ENCODE results near the gene SLC38A6.

- TF ChIP-seq MIER2 (CRISPR knock-in tag; IDR thresholded peaks at IDR 0.05) (no peak), ARID2 (CRISPR knock-in tag; IDR thresholded peaks at IDR 0.05; ENCODE audit: borderline replicate concordance) (no peak), REXO4 (CRISPR knock-in tag; IDR thresholded peaks at IDR 0.05; ENCODE audit: borderline replicate concordance) (no peak), KLF11 (CRISPR knock-in tag; IDR thresholded peaks at IDR 0.05) (no peak), NFATC3 (CRISPR knock-in tag; IDR thresholded peaks at IDR 0.05) (no peak)
Observed at GRCh38 chr14:60989599-60989998, 8.6 kb downstream of the SLC38A6 start.

All from HepG2 (cell line).